GM18508 (cell line): ENCODE data around the gene WIZ.
"Not testable (repeated sequence)": the region's sequence is repeated elsewhere in the genome, so short reads cannot be mapped to it uniquely, and the experiment has no call there.

Source experiments
- ATAC-seq: cut with Tn5 transposase; IDR thresholded peaks from one replicate; pipeline ENCODE4 v1.9.1; 2021; ENCODE audit warnings: moderate number of reproducible peaks; ENCODE audit not compliant: insufficient read depth, unreplicated experiment

Gene WIZ, protein sequence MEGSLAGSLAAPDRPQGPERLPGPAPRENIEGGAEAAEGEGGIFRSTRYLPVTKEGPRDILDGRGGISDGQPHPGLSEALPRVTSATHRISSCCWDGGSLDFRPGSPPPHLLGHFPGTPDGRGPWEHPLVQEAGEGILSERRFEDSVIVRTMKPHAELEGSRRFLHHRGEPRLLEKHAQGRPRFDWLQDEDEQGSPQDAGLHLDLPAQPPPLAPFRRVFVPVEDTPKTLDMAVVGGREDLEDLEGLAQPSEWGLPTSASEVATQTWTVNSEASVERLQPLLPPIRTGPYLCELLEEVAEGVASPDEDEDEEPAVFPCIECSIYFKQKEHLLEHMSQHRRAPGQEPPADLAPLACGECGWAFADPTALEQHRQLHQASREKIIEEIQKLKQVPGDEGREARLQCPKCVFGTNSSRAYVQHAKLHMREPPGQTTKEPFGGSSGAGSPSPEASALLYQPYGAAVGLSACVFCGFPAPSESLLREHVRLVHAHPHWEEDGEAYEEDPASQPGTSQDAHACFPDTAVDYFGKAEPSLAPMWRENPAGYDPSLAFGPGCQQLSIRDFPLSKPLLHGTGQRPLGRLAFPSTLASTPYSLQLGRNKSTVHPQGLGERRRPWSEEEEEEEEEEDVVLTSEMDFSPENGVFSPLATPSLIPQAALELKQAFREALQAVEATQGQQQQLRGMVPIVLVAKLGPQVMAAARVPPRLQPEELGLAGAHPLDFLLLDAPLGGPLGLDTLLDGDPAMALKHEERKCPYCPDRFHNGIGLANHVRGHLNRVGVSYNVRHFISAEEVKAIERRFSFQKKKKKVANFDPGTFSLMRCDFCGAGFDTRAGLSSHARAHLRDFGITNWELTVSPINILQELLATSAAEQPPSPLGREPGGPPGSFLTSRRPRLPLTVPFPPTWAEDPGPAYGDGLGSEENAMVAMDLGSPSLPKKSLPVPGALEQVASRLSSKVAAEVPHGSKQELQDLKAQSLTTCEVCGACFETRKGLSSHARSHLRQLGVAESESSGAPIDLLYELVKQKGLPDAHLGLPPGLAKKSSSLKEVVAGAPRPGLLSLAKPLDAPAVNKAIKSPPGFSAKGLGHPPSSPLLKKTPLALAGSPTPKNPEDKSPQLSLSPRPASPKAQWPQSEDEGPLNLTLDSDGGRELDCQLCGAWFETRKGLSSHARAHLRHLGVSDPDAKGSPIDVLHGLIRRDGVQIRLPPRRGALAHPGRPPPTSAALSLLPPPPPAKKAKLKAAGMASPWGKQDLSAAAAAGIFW (N-terminal part only)

GRCh38 chr19:15449620-15450527, at the start of gene WIZ:
Gene WIZ, minus strand, starts transcription at chr19:15449956. Its CDS starts 1,649 bp downstream, at chr19:15448307.
- ATAC-seq: no peak

- no peak for ATAC-seq
Measured at GRCh38 chr19:15498910-15499309, 49.2 kb upstream of the WIZ start.

- ATAC-seq: no peak
Measured at GRCh38 chr19:15498156-15498858, 48.6 kb upstream of the WIZ start.

DNA sequence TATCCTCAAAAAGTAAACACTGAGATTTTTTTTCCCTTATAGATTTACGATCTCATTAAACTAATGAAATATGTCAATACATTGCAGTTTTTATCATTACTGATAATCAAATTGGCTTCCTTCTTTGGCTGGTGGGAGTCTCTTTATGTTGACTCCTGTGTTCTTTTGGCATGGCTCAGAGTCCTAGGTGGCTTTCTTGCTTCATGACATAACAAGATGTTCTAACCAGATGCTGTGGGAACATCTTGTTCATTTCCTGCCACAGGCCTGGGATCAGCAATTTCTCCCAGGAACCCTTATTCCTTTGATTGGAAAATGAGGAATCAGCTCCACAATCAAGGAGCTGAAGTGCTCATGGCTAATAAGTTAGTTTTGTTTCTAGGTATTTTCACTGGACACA, 45.4 kb upstream of the WIZ start:
- no peak for ATAC-seq

DNA sequence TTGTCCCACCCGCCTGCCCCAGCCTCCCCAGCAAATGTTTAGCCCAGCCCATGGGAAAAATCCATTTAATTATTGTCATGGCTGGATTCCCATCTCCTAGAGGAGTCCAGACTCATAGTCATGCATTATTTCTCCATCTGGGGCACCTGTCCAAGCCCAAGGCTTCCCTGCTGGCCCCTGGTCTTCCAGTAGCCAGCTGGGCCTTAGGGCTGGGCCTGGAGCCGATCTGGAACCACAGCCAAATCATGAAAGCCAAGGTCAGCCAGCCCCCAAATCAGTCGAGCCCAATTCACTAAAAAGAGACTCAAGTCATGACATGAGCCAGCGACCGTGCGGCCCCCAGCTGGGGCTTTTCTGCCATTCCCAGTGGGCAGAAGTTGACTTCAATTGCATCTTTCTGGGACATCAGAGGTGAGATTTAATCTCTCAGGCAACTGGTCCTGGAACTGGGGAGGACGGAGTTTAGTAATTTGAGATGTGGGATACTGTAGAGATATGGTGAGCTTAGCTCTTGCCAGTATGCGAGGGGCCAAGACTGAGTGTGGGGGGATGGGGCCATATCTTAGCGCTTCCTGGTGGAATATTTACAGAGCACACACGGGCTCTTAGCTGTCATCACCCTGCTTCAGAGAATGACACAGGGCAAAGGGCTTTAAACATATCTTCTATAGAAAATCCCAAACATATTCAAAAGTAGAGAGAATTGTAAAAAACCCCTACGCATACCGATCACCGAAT, 38.9 kb upstream of the WIZ start:
- no peak for ATAC-seq

DNA sequence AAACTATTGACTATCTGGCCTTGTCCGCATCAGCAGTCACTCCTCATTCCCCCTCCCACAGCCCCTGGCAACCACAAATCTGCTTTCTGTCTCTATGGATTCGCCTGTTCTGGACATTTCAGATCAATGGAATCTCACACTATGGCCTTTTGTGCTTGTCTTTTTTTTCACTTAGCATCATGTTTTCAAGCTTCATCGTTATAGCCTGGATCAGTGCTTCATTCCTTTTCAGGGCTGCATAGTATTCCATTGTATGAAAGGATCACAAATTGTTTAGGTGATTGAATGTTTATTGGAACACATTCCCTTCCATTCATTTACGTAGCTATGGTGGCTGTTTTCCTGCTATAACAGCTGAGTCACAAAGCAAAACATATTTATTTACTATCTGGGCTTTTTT, 37.3 kb upstream of the WIZ start:
- ATAC-seq: no peak

GRCh38 chr19:15485768-15486167, 36.0 kb upstream of the WIZ start:
- ATAC-seq: not testable (repeated sequence)

DNA sequence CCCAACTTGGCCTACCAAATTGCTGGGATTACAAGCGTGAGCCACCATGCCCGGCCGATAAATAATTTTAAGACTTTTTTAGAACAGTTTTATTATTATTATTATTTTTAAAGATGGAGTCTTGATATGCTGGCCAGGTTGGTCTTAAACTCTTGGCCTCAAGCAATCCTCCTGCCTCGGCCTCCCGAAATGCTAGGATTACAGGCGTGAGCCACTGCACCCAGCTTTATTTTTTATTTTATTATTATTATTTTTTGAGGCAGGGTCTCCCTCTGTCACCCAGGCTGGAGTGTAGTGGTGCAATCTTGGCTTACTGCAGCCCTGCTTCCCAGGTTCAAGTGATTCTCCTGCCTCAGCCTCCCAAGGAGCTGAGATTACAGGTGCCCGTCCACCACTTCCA, 31.2 kb upstream of the WIZ start:
- ATAC-seq: not testable (repeated sequence)

GRCh38 chr19:15479391-15480345, 29.9 kb upstream of the WIZ start, which contains the start of gene PGLYRP2:
Gene PGLYRP2, minus strand, starts transcription at chr19:15479501. Its CDS starts 130 bp downstream, at chr19:15479371.
- ATAC-seq: no peak

- no peak for ATAC-seq
Measured at GRCh38 chr19:15476325-15476724, 26.6 kb upstream of the WIZ start.

GRCh38 chr19:15475611-15476010, 25.9 kb upstream of the WIZ start:
- ATAC-seq: no peak

DNA sequence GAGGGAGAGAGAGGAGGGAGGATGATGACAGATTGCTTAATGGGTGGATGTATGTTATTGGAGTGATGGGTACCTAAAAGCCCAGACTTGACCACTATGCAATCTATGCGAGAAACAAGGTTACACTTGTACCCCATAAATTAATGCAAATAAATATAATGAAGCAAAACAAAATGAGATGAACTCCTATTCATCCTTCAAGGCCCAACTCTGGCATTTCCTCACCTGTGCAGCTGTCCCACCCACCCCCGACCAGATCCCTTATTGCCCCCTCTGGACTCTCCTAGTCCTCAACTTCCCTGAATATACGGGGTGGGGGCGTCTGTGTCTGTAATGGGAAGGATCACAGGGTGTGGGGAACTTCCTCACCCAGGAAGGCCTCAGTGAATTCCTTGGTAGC, 25.4 kb upstream of the WIZ start:
- no peak for ATAC-seq

DNA sequence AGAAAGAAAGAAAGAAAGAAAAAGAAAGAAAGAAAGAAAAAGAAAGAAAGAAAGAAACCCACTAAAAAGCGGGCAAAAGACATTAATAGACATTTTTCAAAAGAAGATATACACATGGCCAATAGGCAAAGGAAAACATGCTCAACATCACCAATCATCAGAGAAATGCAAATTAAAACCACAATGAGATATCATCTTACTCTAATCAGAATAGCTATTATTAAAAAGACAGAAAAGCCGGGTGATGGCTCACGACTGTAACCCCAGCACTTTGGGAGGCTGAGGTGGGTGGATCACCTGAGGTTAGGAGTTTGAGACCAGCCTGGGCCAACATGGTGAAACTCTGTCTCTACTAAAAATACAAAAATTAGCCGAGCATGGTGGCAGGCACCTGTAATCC, 24.1 kb upstream of the WIZ start:
- ATAC-seq: not testable (repeated sequence)

GRCh38 chr19:15471639-15472101, 21.9 kb upstream of the WIZ start:
- no peak for ATAC-seq

DNA sequence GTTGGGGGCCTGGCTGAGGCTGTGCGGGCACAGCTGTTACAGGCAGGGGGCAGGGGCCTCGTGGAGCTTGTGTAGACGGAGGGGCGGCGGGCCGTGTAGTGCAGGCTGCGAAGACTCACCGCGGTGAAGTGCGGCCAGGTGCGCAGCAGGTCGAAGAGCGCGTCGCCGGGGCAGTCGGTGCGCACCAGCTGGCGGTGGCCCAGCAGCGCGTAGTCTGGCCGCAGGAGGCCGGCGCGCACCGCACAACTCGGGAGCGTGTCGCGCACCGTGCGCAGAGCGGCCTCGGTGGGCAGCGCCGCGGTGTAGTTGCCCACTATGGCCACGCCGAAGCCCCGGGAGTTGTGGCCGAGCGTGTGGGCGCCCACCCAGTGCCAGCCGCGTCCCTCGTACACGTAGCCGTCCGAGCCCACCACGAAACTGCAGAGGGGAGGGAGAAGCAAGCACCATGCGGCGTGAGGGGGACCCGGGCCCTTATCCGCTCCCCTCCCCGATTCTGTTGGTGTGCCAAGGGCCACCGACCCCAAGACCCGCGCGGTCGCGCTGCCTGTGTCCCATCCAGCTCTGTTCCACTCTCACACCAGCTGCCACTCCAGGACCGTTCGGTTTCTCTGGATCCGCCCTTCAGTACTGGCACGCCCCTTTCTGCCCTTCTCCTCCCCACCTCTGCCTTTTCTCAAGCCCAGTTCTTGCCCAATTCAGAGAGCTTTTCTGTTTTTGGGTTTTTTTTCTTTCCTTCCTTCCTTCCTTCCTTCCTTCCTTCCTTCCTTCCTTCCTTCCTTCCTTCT, 19.9 kb upstream of the WIZ start:
- no peak for ATAC-seq
